Measurements from ENCODE around the gene AURKA. TPM values are rescaled to one million over a fixed set of nuclear protein-coding genes. Genes with fewer than 3 reads are reported as not detected.

Gene AURKA
- total and polyA plus RNA-seq, 2 of the 8 experiments (the other 6 are each of a cell fraction or from before 2014, with no cell fraction given): 45.8 to 84.8 TPM

GRCh38 chr20:56322681-56323080 lies 69.3 kb downstream of the AURKA start:
- no peak overlapping the region for H3K18ac ChIP-seq (ENCODE audit: extremely low read depth, low read length)
- 63% methylated on average over 4 of the region's 4 CpGs; no CpG with 5 or more reads in 1 of the 2 experiments for WGBS, 2 experiments (ENCODE audit: extremely low coverage in 1 of 2, insufficient coverage in 1 of 2, insufficient read length in 1 of 2, insufficient replicate concordance in 2 of 2, low coverage in 1 of 2, low lambda C conversion rate in 2 of 2, missing lambda C conversion rate in 1 of 2)
- no peak overlapping the region for H2BK5ac ChIP-seq (ENCODE audit: low read depth, low read length)
- H4K8ac ChIP-seq (ENCODE audit: extremely low read depth, insufficient read depth, low read length): no peak overlapping the region
- no peak overlapping the region for H3K4me2 ChIP-seq (ENCODE audit: insufficient read depth in 1 of 2, low read depth in 2 of 2, low read length in 2 of 2)
- H2BK20ac ChIP-seq (ENCODE audit: low read length): no peak overlapping the region
- H2BK120ac ChIP-seq (replicated peaks; ENCODE audit: low read depth, low read length): no peak overlapping the region
- H3K79me2 ChIP-seq (ENCODE audit: control insufficient read depth in 1 of 2, insufficient read depth in 2 of 2, low read length in 2 of 2): no peaks in the 10 kb centered on the region
- H2AK5ac ChIP-seq (ENCODE audit: low read depth, low read length): no peak overlapping the region
- no peak overlapping the region for H3K23ac ChIP-seq (ENCODE audit: insufficient read length)
- H3K36me3 ChIP-seq (ENCODE audit: control insufficient read depth in 2 of 4, insufficient read depth in 4 of 4, low read length in 3 of 4): no peaks in the 10 kb centered on the region
- peaks cover 43 to 55% of the 10 kb centered on the region in 2 experiments for H3K9me3 ChIP-seq (ENCODE audit: insufficient read depth in 2 of 2, low read depth in 1 of 2, low read length in 1 of 2)
- H4K5ac ChIP-seq (ENCODE audit: insufficient read length, low read depth, low read length): no peak overlapping the region
- ChIA-PET CTCF (ENCODE audit: partially characterized antibody) (no interaction called here), POLR2A (ENCODE audit: partially characterized antibody) (no interaction called here)
- no peak overlapping the region for H2BK12ac ChIP-seq (ENCODE audit: low read depth, low read length)
- H3K79me1 ChIP-seq (ENCODE audit: low read depth, low read length): no peaks in the 10 kb centered on the region
- no peak overlapping the region for H3K14ac ChIP-seq (ENCODE audit: insufficient read length)
- H3K4ac ChIP-seq (replicated peaks; ENCODE audit: insufficient read length, low read depth, low read length): no peak overlapping the region
- no peak overlapping the region for H3K27ac ChIP-seq (ENCODE audit: low read depth, low read length)
- FAIRE-seq: no peak
- H4K91ac ChIP-seq (replicated peaks; ENCODE audit: insufficient read length, low read length): no peak overlapping the region
- H2AFZ ChIP-seq (ENCODE audit: low read length): no peak overlapping the region
- H3K9ac ChIP-seq (replicated peaks in 1 of 4; ENCODE audit: extremely low read depth in 1 of 4, low read depth in 3 of 4, low read length in 3 of 4): no peak overlapping the region
- DNase-seq (ENCODE audit: low read depth in 1 of 2, low spot score in 2 of 2): no peak
- H3K27me3 ChIP-seq (replicated peaks in 1 of 4; ENCODE audit: control insufficient read depth in 3 of 4, extremely low read depth in 1 of 4, insufficient read depth in 3 of 4, low read length in 3 of 4): no peaks in the 10 kb centered on the region
- H3K4me1 ChIP-seq (replicated peaks in 1 of 4; ENCODE audit: control insufficient read depth in 3 of 4, insufficient read depth in 4 of 4, low read length in 3 of 4): no peaks in the 10 kb centered on the region
- no peaks in the 10 kb centered on the region for H3K23me2 ChIP-seq (ENCODE audit: low read depth, low read length)
- H2BK15ac ChIP-seq (ENCODE audit: low read length): no peak overlapping the region
- H3K4me3 ChIP-seq (ENCODE audit: extremely low read depth in 1 of 4, insufficient read depth in 2 of 4, low read depth in 3 of 4, low read length in 4 of 4): no peak overlapping the region
- H4K20me1 ChIP-seq (replicated peaks in 1 of 2; ENCODE audit: control insufficient read depth in 1 of 2, insufficient read depth in 2 of 2, low read length in 2 of 2): no peaks in the 10 kb centered on the region
- no peak overlapping the region for H3K56ac ChIP-seq (replicated peaks; ENCODE audit: insufficient read length, low read depth, low read length)
- TF ChIP-seq FOSL1 (IDR thresholded peaks at IDR 0.05; ENCODE audit: insufficient read depth, low read depth, low read length): no peak
- TF ChIP-seq RNF2 (IDR thresholded peaks at IDR 0.05; ENCODE audit: borderline replicate concordance, low read depth, low read length, missing control alignments, poor library complexity, severe bottlenecking): no peak
- no peak for TF ChIP-seq CEBPB (IDR thresholded peaks at IDR 0.05; ENCODE audit: low read depth, low read length)
- TF ChIP-seq KDM5A (IDR thresholded peaks at IDR 0.05; ENCODE audit: low read length): no peak
- TF ChIP-seq GTF2F1 (IDR thresholded peaks at IDR 0.05; ENCODE audit: borderline replicate concordance, low read depth, low read length): no peak
- no peak for TF ChIP-seq KDM4A (IDR thresholded peaks at IDR 0.05; ENCODE audit: low read depth, low read length, severe bottlenecking)
- no peak for TF ChIP-seq KDM1A (IDR thresholded peaks at IDR 0.05; ENCODE audit: borderline replicate concordance, low read length)
- no peak for TF ChIP-seq TCF12 (IDR thresholded peaks at IDR 0.05; ENCODE audit: low read depth, low read length)
- TF ChIP-seq ATF3 (IDR thresholded peaks at IDR 0.05; ENCODE audit: insufficient read depth, low read depth, low read length): no peak

All from H1 (cell line).